ENCODE measurements around the gene NDUFA7.

The NDUFA7 gene

DNA sequence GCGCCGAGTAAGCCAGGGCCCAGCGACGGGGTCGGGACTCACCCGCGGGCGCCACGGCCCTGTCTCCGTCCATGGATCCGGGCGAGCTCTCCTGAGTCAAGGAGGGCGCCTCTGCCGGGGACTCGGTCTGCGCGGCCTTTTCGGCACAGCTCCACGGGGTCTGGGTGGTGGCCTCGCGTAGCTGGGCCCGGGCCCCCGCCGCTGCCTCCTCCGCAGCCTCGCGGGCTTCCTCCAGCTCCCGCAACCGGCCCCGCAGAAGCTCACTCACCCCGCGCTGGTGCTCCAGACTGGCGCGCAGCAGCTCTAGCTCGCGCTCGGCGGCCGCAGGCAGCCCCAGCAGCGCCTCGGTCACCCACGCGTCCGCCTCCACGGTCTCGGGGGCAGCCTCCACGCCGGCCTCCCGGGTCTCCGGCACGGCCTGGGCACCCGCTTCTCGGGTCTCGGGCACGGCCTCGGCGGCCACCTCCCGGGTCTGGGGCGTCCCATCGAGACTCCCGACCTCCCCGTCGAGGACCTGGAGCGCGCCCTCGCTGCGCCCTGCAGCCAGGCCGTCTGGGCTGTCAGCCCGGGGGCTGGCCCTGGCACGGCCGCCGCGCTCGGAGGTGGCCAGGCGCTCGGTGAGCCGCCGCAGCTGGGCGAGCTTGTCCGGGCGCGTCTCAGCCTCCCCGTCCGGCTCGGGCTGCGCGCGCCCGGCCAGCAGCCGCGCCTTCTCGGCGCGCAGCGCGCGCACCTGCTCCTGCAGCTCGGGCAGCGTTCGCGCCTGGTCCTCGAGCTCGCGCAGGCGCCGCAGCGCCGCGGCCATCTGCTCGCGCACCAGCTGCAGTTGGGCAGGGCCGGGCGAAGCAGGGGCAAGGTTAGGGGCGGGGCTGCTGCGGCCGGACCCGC, 13.5 kb upstream of the NDUFA7 start:
- H3K9me3 ChIP-seq (ENCODE audit: insufficient read depth, low read depth, low read length): no peaks in the 10 kb centered on the region
- no peak overlapping the region for H2AFZ ChIP-seq (ENCODE audit: low read length)
- H3K4me3 ChIP-seq (ENCODE audit: low read length, poor library complexity, severe bottlenecking): no peak overlapping the region
- no peak overlapping the region for H3K9ac ChIP-seq (ENCODE audit: low read depth, low read length, poor library complexity, severe bottlenecking)
- no peak for TF ChIP-seq EZH2phosphoT487 (IDR thresholded peaks at IDR 0.05; ENCODE audit: borderline replicate concordance)
- TF ChIP-seq, protein P1, sequence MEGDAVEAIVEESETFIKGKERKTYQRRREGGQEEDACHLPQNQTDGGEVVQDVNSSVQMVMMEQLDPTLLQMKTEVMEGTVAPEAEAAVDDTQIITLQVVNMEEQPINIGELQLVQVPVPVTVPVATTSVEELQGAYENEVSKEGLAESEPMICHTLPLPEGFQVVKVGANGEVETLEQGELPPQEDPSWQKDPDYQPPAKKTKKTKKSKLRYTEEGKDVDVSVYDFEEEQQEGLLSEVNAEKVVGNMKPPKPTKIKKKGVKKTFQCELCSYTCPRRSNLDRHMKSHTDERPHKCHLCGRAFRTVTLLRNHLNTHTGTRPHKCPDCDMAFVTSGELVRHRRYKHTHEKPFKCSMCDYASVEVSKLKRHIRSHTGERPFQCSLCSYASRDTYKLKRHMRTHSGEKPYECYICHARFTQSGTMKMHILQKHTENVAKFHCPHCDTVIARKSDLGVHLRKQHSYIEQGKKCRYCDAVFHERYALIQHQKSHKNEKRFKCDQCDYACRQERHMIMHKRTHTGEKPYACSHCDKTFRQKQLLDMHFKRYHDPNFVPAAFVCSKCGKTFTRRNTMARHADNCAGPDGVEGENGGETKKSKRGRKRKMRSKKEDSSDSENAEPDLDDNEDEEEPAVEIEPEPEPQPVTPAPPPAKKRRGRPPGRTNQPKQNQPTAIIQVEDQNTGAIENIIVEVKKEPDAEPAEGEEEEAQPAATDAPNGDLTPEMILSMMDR (conservative IDR thresholded peaks at IDR 0.05; ENCODE audit: low read length): no peak
- no peaks in the 10 kb centered on the region for H3K79me2 ChIP-seq (ENCODE audit: insufficient read depth, low read length)
- no peaks in the 10 kb centered on the region for H3F3A ChIP-seq (ENCODE audit: low read depth)
- H3K4me2 ChIP-seq (ENCODE audit: low read depth, low read length, poor library complexity, severe bottlenecking): no peak overlapping the region
- H3K36me3 ChIP-seq (ENCODE audit: insufficient read depth, low read length): no peaks in the 10 kb centered on the region
- H3K9me2 ChIP-seq (replicated peaks; ENCODE audit: low read depth, low read length): no peaks in the 10 kb centered on the region
- no peaks in the 10 kb centered on the region for H3K27me3 ChIP-seq (ENCODE audit: insufficient read depth, low read length, poor library complexity, severe bottlenecking)
- H4K20me1 ChIP-seq (ENCODE audit: insufficient read depth, low read length, poor library complexity, severe bottlenecking): no peaks in the 10 kb centered on the region
- no peaks in the 10 kb centered on the region for H3K4me1 ChIP-seq (ENCODE audit: insufficient read depth, low read length, poor library complexity, severe bottlenecking)

DNA sequence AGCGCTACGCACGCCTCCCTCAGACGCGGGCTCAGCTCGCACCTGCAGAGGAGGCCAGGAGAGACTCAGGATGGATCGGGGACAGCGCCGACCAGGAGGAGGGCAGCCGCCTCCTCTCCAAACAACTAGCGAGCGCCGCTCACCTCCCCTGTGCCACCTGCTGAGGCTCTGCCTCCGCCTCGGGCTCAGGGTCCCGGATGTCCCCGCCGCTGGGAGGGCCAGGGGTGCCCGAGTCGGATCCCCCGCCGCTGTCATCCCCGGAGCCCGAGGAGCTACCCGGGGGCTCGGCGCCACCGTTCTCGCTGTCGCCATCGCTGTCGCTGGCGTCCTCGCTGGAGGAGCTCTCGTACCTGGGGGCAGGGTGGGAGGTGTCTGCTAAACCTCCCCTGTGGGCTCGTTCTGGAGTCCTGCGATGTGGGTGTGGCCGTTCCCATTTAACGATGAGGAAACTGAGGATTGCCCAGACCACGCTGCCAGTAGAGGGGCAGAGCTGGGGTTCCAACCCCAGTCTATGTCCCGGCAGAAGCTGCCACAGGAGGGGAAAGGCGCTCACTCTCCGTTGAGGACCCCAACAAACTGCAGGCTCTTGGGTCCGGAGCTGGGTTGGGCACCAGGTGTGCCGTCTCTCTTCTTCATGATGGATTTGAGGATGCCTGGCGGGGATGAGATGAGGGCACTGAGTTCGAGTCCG, 12.7 kb upstream of the NDUFA7 start:
- H3K9me2 ChIP-seq (replicated peaks; ENCODE audit: low read depth, low read length): no peaks in the 10 kb centered on the region
- H2AFZ ChIP-seq (ENCODE audit: low read length): no peak overlapping the region
- TF ChIP-seq, protein P1 (conservative IDR thresholded peaks at IDR 0.05; ENCODE audit: low read length): no peak
- TF ChIP-seq EZH2phosphoT487 (IDR thresholded peaks at IDR 0.05; ENCODE audit: borderline replicate concordance): no peak
- no peaks in the 10 kb centered on the region for H3K9me3 ChIP-seq (ENCODE audit: insufficient read depth, low read depth, low read length)
- no peaks in the 10 kb centered on the region for H3K79me2 ChIP-seq (ENCODE audit: insufficient read depth, low read length)
- H3K36me3 ChIP-seq (ENCODE audit: insufficient read depth, low read length): no peaks in the 10 kb centered on the region
- H3K9ac ChIP-seq (ENCODE audit: low read depth, low read length, poor library complexity, severe bottlenecking): no peak overlapping the region
- H3K4me2 ChIP-seq (ENCODE audit: low read depth, low read length, poor library complexity, severe bottlenecking): no peak overlapping the region
- H3K4me1 ChIP-seq (ENCODE audit: insufficient read depth, low read length, poor library complexity, severe bottlenecking): no peaks in the 10 kb centered on the region
- H4K20me1 ChIP-seq (ENCODE audit: insufficient read depth, low read length, poor library complexity, severe bottlenecking): no peaks in the 10 kb centered on the region
- no peak overlapping the region for H3K4me3 ChIP-seq (ENCODE audit: low read length, poor library complexity, severe bottlenecking)
- no peaks in the 10 kb centered on the region for H3K27me3 ChIP-seq (ENCODE audit: insufficient read depth, low read length, poor library complexity, severe bottlenecking)
- H3F3A ChIP-seq (ENCODE audit: low read depth): no peaks in the 10 kb centered on the region

DNA sequence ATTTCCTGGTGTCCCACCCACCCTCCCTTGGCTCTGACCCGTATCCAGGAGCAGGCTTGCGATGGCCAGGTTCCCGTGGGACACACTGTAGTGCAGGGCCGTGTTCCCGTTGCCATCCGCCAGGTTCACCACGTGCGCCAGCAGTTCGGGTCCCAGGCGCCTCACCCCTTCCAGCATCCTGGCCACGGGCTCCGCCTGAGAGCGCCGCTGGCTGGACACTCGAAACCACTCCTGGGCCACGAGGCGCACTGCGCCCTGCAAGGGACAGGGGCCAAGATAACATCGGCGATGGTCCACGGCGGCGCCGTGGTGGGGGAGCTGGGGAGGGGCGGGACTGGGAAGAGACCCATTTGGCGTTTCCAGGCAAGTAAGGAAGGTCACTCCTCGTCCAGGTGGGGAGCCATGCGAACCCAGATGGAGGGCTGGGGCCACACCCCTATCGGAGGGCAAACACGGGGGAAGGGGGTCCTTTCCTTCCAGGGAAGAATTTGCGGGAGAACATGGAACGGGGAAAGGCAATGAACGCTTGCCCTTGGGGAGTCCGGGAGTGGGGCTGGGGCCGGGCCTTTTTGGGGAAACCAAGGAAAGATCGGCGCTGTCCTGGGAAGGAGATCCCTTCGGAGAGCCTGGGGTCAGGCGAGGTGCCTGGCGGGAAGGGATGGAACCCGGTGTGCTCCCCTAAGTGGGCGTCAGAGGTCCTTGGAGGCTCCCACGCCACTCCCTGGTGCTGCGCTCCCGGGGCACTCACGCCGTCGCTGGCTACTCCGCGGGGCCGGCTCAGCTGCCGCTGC, 12.0 kb upstream of the NDUFA7 start:
- Histone ChIP-seq H3F3A (ENCODE audit: low read depth) (no peaks in the 10 kb centered on the region), H3K9me2 (replicated peaks; ENCODE audit: low read depth, low read length) (no peaks in the 10 kb centered on the region), H3K27me3 (ENCODE audit: insufficient read depth, low read length, poor library complexity, severe bottlenecking) (no peaks in the 10 kb centered on the region), H3K36me3 (ENCODE audit: insufficient read depth, low read length) (no peaks in the 10 kb centered on the region), H2AFZ (ENCODE audit: low read length) (no peak overlapping the region), H3K79me2 (ENCODE audit: insufficient read depth, low read length) (no peaks in the 10 kb centered on the region), H3K4me1 (ENCODE audit: insufficient read depth, low read length, poor library complexity, severe bottlenecking) (no peaks in the 10 kb centered on the region), H3K4me3 (ENCODE audit: low read length, poor library complexity, severe bottlenecking) (no peak overlapping the region), H3K4me2 (ENCODE audit: low read depth, low read length, poor library complexity, severe bottlenecking) (no peak overlapping the region), H3K9ac (ENCODE audit: low read depth, low read length, poor library complexity, severe bottlenecking) (no peak overlapping the region), H4K20me1 (ENCODE audit: insufficient read depth, low read length, poor library complexity, severe bottlenecking) (no peaks in the 10 kb centered on the region), H3K9me3 (ENCODE audit: insufficient read depth, low read depth, low read length) (no peaks in the 10 kb centered on the region)
- TF ChIP-seq, protein P1 (conservative IDR thresholded peaks at IDR 0.05; ENCODE audit: low read length): no peak

All from Loucy (cell line).